Esophagus squamous epithelium (tissue), 5 donors: ENCODE results near the gene DACT3. TPM values are rescaled to one million over a fixed set of nuclear protein-coding genes. Genes with fewer than 3 reads are reported as not detected.

Source experiments
- DNase-seq: peaks from one replicate; lab custom pipeline; 2025; lab: John Stamatoyannopoulos, UW
- H3K27ac ChIP-seq, 4 donors: fragments of 200-600 bp; sonication (generic); one replicate each; pipeline ENCODE4 v1.5.1; 2016 to 2019; ENCODE audit warnings: mild to moderate bottlenecking in 1 of 4
- H3K27me3 ChIP-seq, 4 donors: fragments of 200-600 bp; sonication (generic); 1 replicate in 3 of 4; 2 replicates in 1 of 4; pipeline versions ENCODE4 v1.5.1 to v1.6.0; 2017 to 2021; ENCODE audit warnings: antibody characterized with exemption in 1 of 4
- H3K36me3 ChIP-seq, 3 donors: fragments of 200-600 bp; sonication (generic); one replicate each; pipeline ENCODE4 v1.5.1; 2016 to 2019
- H3K4me1 ChIP-seq, 3 donors: fragments of 200-600 bp; sonication (generic); one replicate each; pipeline ENCODE4 v1.5.1; 2017 to 2019
- H3K4me3 ChIP-seq, 4 donors: fragments of 200-600 bp; sonication (generic); 1 replicate in 3 of 4; 2 replicates in 1 of 4; pipeline ENCODE4 v1.5.1; 2016 to 2019; ENCODE audit warnings: mild to moderate bottlenecking in 2 of 4, moderate library complexity in 1 of 4
- H3K9me3 ChIP-seq, 3 donors: fragments of 200-600 bp; sonication (generic); one replicate each; pipeline ENCODE4 v1.5.1; 2016 to 2019
- POLR2A ChIP-seq, 4 donors: fragments of 450-650 bp; IDR thresholded peaks; one replicate each; pipeline ENCODE4 v1.6.1; 2017; ENCODE audit warnings: antibody characterized with exemption in 4 of 4, mild to moderate bottlenecking in 4 of 4, moderate library complexity in 3 of 4
- WGBS, 2 donors: methylation state at CpG; one replicate each; pipeline ENCODE4 v1.1.5; 2018; 5-methylcytosine and 5-hydroxymethylcytosine counted together
- intact Hi-C: fragments of 100-400 bp; cut with DNase I; formaldehyde crosslinking; loops from one replicate; pipeline ENCODE4 v1.15.0; 2022
- total RNA-seq, 4 donors: library from RNA; depleted of rRNA; stranded (reverse); fragments of >200 nt; gene quantifications; one replicate each; pipeline ENCODE4 v1.1.0, GENCODE V29; 2016
- TF ChIP-seq, protein P1 (sequence below), 6 experiments: fragments of 450-650 bp in 4 of 6; fragments of 200-600 bp in 2 of 6; sonication (generic) in 2 of 6; IDR thresholded peaks; one replicate each; pipeline ENCODE4 v1.5.1; 2016 to 2019; ENCODE audit warnings: antibody characterized with exemption in 6 of 6, mild to moderate bottlenecking in 4 of 6, moderate library complexity in 4 of 6
- donor health status: DM: yes; HTN: yes; CAD: no.

DACT3 gene
- total RNA-seq, 4 donors from 2014 or later: 0.22 to 5.7 (median 1.8) TPM

DNA sequence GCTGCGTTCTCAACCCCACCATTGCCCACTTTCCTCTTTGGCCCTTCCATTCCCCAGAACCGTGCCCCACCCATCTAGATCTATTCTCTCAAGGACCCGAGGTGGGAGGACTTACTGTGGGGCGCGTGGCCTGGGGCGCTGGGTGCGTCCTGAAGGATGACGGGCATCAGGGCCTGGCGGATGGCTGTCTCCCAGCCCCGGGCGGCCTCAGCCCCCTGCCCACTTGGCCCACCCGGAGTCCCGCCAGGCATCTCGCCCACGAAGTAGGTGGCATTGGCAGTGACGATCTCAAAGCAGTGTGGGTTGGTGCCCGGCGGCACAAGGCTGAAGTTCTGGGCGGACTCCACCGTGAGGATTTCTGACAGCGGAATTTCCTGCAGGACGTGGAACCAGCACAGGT lies 32.8 kb upstream of the DACT3 start:
- intact Hi-C loops: no loop called here
- no peak overlapping the region for H3K27ac ChIP-seq
- no peaks in the 10 kb centered on the region for H3K9me3 ChIP-seq
- no peaks in the 10 kb centered on the region for H3K27me3 ChIP-seq
- H3K4me3 ChIP-seq: no peak overlapping the region
- 91% methylated on average over 11 to 15 of the region's 22 CpGs for WGBS, 2 donors
- peaks cover 0 to 17% (median 0%) of the 10 kb centered on the region in 3 donors for H3K4me1 ChIP-seq
- no peak for DNase-seq
- peaks cover 78 to 100% (median 83%) of the 10 kb centered on the region in 3 donors for H3K36me3 ChIP-seq
- no peak for TF ChIP-seq POLR2A (IDR thresholded peaks at IDR 0.05)
- TF ChIP-seq, protein P1, sequence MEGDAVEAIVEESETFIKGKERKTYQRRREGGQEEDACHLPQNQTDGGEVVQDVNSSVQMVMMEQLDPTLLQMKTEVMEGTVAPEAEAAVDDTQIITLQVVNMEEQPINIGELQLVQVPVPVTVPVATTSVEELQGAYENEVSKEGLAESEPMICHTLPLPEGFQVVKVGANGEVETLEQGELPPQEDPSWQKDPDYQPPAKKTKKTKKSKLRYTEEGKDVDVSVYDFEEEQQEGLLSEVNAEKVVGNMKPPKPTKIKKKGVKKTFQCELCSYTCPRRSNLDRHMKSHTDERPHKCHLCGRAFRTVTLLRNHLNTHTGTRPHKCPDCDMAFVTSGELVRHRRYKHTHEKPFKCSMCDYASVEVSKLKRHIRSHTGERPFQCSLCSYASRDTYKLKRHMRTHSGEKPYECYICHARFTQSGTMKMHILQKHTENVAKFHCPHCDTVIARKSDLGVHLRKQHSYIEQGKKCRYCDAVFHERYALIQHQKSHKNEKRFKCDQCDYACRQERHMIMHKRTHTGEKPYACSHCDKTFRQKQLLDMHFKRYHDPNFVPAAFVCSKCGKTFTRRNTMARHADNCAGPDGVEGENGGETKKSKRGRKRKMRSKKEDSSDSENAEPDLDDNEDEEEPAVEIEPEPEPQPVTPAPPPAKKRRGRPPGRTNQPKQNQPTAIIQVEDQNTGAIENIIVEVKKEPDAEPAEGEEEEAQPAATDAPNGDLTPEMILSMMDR (IDR thresholded peaks at IDR 0.05): no peak

DNA sequence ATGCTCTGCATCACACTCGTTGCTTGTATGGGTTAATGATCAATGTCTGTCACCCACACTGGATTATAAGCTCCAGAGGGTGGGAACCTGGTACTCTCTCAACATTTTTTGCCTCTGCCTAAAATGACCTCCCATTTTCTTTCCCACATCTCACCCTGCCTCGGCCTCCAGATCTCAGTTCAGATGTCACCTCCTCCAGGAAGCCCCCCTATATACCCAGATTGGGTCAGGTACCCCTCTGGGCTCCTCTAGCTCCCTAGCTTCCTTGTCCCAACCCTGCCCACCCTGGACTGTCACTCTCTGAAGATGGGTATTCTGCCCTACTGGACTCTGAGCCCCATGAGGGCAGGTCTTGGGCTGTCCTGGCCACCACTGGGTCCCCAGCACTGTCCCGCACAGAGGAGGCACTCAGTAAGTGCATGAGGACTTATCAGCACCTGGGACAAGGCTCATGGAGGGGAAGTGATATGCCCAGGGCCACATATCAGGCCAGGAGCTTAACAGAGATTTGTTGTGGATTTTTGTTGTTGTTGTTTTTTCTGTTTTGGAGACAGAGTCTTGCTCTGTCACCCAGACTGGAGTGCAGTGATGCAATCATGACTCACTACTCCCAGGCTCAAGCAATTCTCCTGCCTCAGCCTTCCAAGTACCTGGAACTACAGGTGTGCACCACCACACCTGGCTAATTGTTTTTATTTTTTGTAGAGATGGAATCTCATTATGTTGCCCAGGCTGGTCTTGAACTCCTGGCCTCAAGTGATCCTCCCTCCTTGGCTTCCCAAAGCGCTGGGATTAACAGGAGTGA lies 32.1 kb upstream of the DACT3 start:
- Histone ChIP-seq H3K4me1 (peaks cover 0 to 15% (median 0%) of the 10 kb centered on the region in 3 donors), H3K9me3 (no peaks in the 10 kb centered on the region), H3K27me3 (no peaks in the 10 kb centered on the region), H3K4me3 (no peak overlapping the region), H3K27ac (no peak overlapping the region), H3K36me3 (peaks cover 72 to 100% (median 82%) of the 10 kb centered on the region in 3 donors)
- no peak for DNase-seq
- WGBS, 2 donors: 95 to 98% methylated on average over 3 to 4 of the region's 4 CpGs
- intact Hi-C loops: no loop called here
- no peak for TF ChIP-seq POLR2A (IDR thresholded peaks at IDR 0.05)
- TF ChIP-seq, protein P1 (IDR thresholded peaks at IDR 0.05): no peak

DNA sequence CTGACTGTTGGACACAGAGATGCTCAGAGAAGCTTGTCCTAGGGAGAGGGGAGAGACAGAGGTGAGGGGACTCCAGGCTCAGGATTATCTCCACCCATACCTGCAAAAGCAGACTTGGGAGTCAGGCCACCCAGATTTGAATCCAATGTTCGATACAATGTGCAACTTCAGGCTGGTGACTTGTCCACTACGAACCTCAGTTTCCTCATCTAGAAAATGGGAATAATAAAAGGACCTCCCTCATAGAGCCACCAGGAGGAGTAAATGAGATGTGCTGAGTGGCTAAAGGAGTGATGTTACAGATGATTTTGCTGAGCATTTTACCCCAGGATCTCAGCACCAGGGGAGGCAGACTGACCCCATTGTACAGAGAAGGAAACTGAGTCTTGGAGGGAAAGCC lies 31.0 kb upstream of the DACT3 start:
- DNase-seq: no peak
- H3K9me3 ChIP-seq: no peaks in the 10 kb centered on the region
- H3K27me3 ChIP-seq: no peaks in the 10 kb centered on the region
- TF ChIP-seq, protein P1 (IDR thresholded peaks at IDR 0.05): no peak
- TF ChIP-seq POLR2A (IDR thresholded peaks at IDR 0.05): no peak
- peaks cover 0 to 3% (median 0%) of the 10 kb centered on the region in 3 donors for H3K4me1 ChIP-seq
- intact Hi-C loops: no loop called here
- no peak overlapping the region for H3K4me3 ChIP-seq
- peaks cover 71 to 100% (median 85%) of the 10 kb centered on the region in 3 donors for H3K36me3 ChIP-seq
- H3K27ac ChIP-seq: no peak overlapping the region
- WGBS, 2 donors: 94 to 100% methylated on average over 2 of the region's 2 CpGs

DNA sequence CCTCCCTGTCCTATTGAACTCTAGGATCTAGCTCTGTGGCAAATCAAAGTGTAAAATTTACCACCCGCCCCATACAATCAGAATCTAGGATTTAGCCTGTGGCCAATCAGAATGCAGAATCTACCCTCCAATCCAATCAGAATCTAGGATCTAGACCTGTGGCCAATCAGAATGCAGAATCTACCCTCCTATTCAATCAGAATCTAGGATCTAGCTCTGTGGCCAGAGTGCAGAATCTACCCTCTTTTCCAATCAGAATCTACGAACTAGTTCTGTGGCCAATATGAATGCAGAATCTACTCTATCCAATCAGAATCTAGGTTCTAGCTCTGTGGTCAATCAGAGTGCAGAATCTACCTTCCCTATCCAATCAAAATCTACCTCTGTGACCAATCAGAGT lies 30.1 kb upstream of the DACT3 start:
- H3K4me1 ChIP-seq: no peaks in the 10 kb centered on the region
- intact Hi-C loops: no loop called here
- H3K4me3 ChIP-seq: no peak overlapping the region
- peaks cover 63 to 100% (median 87%) of the 10 kb centered on the region in 3 donors for H3K36me3 ChIP-seq
- H3K27ac ChIP-seq: no peak overlapping the region
- DNase-seq: no peak
- WGBS, 2 donors: 45 to 50% methylated on average over 2 of the region's 2 CpGs
- TF ChIP-seq, protein P1 (IDR thresholded peaks at IDR 0.05): no peak
- TF ChIP-seq POLR2A (IDR thresholded peaks at IDR 0.05): no peak
- no peaks in the 10 kb centered on the region for H3K27me3 ChIP-seq
- no peaks in the 10 kb centered on the region for H3K9me3 ChIP-seq

DNA sequence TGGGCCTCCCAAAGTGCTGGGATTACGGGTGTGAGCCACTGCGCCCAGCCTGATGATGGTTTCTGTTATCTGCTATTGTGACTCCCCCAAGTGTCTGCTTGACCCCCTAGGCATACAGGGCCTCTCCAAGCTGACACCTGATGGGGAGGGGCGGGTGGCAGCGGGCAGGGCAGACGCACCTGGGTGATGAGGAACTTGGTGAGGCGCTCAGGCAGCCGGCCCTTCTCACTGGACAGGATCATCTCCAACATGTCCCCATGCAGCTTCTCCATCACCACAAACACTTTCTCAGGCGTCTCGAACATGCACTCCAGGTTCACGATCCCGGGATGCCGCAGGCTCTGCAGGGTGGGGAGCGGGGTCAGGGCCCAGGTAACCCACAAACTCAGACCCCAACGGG lies 28.4 kb upstream of the DACT3 start:
- no peak overlapping the region for H3K27ac ChIP-seq
- H3K9me3 ChIP-seq: no peaks in the 10 kb centered on the region
- no peak for DNase-seq
- H3K4me3 ChIP-seq: no peak overlapping the region
- H3K27me3 ChIP-seq: no peaks in the 10 kb centered on the region
- H3K36me3 ChIP-seq: peaks cover 48 to 100% (median 84%) of the 10 kb centered on the region in 3 donors
- H3K4me1 ChIP-seq: no peaks in the 10 kb centered on the region
- 96 to 100% methylated on average over 1 to 12 of the region's 14 CpGs for WGBS, 2 donors
- intact Hi-C loops: no loop called here
- TF ChIP-seq, protein P1 (IDR thresholded peaks at IDR 0.05): no peak
- no peak for TF ChIP-seq POLR2A (IDR thresholded peaks at IDR 0.05)
